ENCODE measurements around the gene IL1RAPL1. TPM values are rescaled to one million over a fixed set of nuclear protein-coding genes. Genes with fewer than 3 reads are reported as not detected.

The IL1RAPL1 gene
- total RNA-seq, 2 experiments from 2014 or later: not detected

DNA sequence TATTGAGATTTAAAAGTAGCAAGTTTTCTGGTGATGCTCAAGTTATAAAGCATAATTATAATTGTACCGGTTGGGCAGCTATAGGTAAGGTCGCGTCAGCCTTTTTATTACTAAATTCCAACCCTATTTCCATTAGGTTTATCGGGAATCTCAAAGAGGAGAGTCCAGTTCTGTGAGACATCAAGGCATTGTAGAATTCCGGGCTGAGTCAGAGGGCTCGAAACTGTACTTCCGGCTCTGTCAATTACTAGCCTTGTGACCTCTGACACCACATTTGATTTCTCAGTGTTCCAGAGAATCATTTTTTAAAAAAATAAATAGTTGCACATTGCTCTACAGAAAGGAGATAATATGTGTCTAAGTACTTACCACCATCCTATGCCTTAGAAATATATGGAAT, 4.3 kb downstream of the IL1RAPL1 start:
- ATAC-seq: no peak
- Mint-ChIP-seq H3K4me3 (no peak overlapping the region), H3K27ac (no peak overlapping the region), H3K36me3 (no peaks in the 10 kb centered on the region), H3K4me1 (no peaks in the 10 kb centered on the region), H3K27me3 (no peaks in the 10 kb centered on the region), H3K9me3 (ENCODE audit: low read depth) (no peaks in the 10 kb centered on the region)
- no peak for DNase-seq
- CTCF ChIA-PET: no interaction called here

GRCh38 chrX:28595346-28595745, 8.1 kb downstream of the IL1RAPL1 start:
- H3K27me3 Mint-ChIP-seq: no peaks in the 10 kb centered on the region
- H3K36me3 Mint-ChIP-seq: no peaks in the 10 kb centered on the region
- no peak overlapping the region for H3K4me3 Mint-ChIP-seq
- no peaks in the 10 kb centered on the region for H3K4me1 Mint-ChIP-seq
- H3K27ac Mint-ChIP-seq: no peak overlapping the region
- H3K9me3 Mint-ChIP-seq (ENCODE audit: low read depth): no peaks in the 10 kb centered on the region
- DNase-seq (no peak), ATAC-seq (no peak)
- CTCF ChIA-PET: no interaction called here

DNA sequence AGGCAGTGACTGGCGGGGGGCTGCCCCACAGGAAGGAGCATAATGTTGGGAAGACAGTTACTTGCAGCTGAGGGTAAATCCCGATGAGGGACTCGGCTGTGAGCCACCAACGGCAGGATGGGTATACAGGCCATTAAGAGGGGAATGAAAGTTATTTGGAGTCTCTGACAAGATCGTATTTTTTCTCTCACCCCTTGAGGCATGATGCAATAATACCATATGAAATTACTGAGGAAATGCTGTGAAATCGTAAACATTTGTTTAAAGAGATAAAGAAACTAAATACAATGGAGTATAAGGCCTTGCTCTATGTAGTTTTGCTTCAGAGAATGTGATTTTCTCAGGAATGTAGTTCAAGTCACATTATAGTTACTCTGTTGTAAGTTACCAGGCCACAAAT, 12.7 kb downstream of the IL1RAPL1 start:
- no peak overlapping the region for H3K27ac Mint-ChIP-seq
- H3K27me3 Mint-ChIP-seq: no peaks in the 10 kb centered on the region
- CTCF ChIA-PET: no interaction called here
- H3K4me1 Mint-ChIP-seq: no peaks in the 10 kb centered on the region
- peaks cover 1% of the 10 kb centered on the region for H3K9me3 Mint-ChIP-seq (ENCODE audit: low read depth)
- H3K4me3 Mint-ChIP-seq: no peak overlapping the region
- DNase-seq: no peak
- no peaks in the 10 kb centered on the region for H3K36me3 Mint-ChIP-seq
- ATAC-seq: no peak

GRCh38 chrX:28609003-28609402, 21.8 kb downstream of the IL1RAPL1 start:
- H3K27me3 Mint-ChIP-seq: no peaks in the 10 kb centered on the region
- H3K9me3 Mint-ChIP-seq (ENCODE audit: low read depth): peaks cover 2% of the 10 kb centered on the region
- H3K36me3 Mint-ChIP-seq: no peaks in the 10 kb centered on the region
- no peak overlapping the region for H3K4me3 Mint-ChIP-seq
- no peak overlapping the region for H3K27ac Mint-ChIP-seq
- DNase-seq (no peak), ATAC-seq (no peak)
- CTCF ChIA-PET: no interaction called here
- H3K4me1 Mint-ChIP-seq: no peaks in the 10 kb centered on the region

DNA sequence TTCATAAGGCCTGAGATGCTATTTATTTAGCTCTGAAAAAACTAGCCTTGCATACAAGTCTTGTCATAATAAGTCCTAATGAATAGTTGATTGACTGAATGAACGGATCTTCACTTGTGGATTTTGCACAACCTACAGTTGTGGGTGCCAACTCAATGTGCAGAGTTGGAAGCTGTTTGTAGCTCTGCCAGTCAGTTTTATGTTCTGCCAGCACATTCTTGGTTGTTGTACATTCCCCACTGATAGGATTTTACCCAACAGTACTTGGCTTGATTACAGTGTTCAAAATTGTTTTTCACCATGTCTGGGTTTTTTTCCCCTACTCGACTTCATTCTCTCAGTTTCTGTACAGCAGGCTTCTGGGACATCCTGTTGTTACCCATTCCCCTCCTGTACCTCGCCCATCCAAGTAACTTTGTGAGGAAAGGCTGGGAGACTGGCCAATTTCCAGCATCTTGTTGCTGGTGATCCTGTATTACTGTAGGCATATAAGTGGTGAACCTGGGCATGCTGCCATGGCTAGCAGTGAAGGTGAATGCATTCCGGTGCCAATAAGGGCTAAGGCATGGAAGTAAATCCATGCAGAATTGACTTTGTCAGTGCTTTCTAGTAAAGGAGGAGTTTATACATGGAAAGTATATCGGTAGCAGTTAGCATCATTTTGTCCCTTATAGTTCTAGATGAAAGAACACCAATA, 22.8 kb downstream of the IL1RAPL1 start:
- Mint-ChIP-seq H3K27me3 (no peaks in the 10 kb centered on the region), H3K9me3 (ENCODE audit: low read depth) (peaks cover under 1% of the 10 kb centered on the region), H3K27ac (no peak overlapping the region), H3K4me1 (no peaks in the 10 kb centered on the region), H3K36me3 (no peaks in the 10 kb centered on the region), H3K4me3 (no peak overlapping the region)
- CTCF ChIA-PET: no interaction called here
- ATAC-seq (no peak), DNase-seq (no peak)

DNA sequence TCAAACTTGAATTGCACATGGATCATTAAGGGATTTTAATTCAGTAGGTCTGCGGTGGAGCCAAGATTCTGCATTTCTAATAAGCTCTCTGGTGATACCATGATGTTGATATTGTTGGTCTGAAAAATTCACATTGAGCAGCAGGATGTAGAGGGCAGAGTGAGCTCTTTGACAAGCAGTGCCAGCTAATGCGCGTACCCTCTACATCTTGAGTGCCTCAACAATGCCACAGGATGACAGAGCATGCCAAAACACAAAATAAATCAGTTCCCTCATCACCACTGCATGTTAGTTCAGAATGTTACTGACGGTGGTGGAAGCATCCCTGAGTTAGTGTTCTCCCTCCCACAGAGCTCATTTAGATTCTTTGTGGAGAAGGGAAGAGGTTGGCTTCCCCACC, 23.5 kb downstream of the IL1RAPL1 start:
- Mint-ChIP-seq H3K9me3 (ENCODE audit: low read depth) (no peaks in the 10 kb centered on the region), H3K27ac (no peak overlapping the region), H3K36me3 (no peaks in the 10 kb centered on the region), H3K27me3 (no peaks in the 10 kb centered on the region), H3K4me3 (no peak overlapping the region), H3K4me1 (no peaks in the 10 kb centered on the region)
- ATAC-seq (no peak), DNase-seq (no peak)
- CTCF ChIA-PET: no interaction called here

GRCh38 chrX:28613558-28613957, 26.3 kb downstream of the IL1RAPL1 start:
- Mint-ChIP-seq H3K4me1 (no peaks in the 10 kb centered on the region), H3K27me3 (no peaks in the 10 kb centered on the region), H3K36me3 (no peaks in the 10 kb centered on the region), H3K9me3 (ENCODE audit: low read depth) (no peaks in the 10 kb centered on the region), H3K4me3 (no peak overlapping the region), H3K27ac (no peak overlapping the region)
- CTCF ChIA-PET: no interaction called here
- DNase-seq (no peak), ATAC-seq (no peak)

- Mint-ChIP-seq H3K4me3 (no peak overlapping the region), H3K4me1 (no peaks in the 10 kb centered on the region), H3K27me3 (no peaks in the 10 kb centered on the region), H3K36me3 (no peaks in the 10 kb centered on the region), H3K27ac (no peak overlapping the region), H3K9me3 (ENCODE audit: low read depth) (no peaks in the 10 kb centered on the region)
- CTCF ChIA-PET: no interaction called here
- ATAC-seq (no peak), DNase-seq (no peak)
These were observed 38.0 kb downstream of the IL1RAPL1 start for GRCh38 chrX:28625223-28625622.

DNA sequence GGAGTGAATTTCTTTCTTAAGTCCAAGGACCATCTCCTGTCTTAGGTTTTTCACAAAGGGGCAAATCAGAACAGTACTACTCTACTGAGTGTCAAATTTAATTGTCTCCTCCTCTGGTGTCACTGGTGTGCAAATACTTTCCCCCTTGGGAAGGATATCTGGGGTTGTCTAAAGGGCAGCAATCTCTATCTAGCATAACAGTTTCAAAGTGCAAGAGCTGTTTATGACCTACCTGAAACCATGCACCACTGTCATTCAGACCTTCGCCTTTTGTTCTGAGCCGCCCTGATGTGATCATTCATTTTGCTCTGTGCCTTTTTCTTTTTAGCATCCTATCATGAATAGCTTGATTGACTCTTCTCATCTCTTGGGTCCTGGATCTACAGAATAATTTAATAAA, 39.3 kb downstream of the IL1RAPL1 start:
- Mint-ChIP-seq H3K4me3 (no peak overlapping the region), H3K27ac (no peak overlapping the region), H3K9me3 (ENCODE audit: low read depth) (no peaks in the 10 kb centered on the region), H3K4me1 (no peaks in the 10 kb centered on the region), H3K27me3 (no peaks in the 10 kb centered on the region), H3K36me3 (no peaks in the 10 kb centered on the region)
- CTCF ChIA-PET: no interaction called here
- DNase-seq (no peak), ATAC-seq (no peak)

DNA sequence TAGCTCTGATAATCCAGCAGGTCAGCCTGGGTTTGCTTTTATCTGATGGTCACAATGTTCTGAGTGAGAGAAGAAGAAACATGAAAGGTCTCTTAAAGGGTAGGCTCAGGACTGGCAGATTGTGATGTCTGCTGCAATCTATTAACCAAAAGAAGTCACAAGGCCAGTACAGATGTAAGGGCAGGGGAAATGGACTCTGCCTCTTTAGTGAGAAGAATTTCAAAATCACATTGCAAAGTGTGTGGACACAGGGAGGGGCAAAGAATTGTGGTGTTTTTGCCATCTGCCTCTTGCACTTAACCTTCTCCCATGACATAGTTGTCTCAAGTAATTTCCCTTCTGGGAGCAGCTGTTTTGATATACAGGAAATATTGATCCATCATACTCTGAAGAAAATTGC, 40.9 kb downstream of the IL1RAPL1 start:
- CTCF ChIA-PET: no interaction called here
- Mint-ChIP-seq H3K4me3 (no peak overlapping the region), H3K9me3 (ENCODE audit: low read depth) (no peaks in the 10 kb centered on the region), H3K27me3 (no peaks in the 10 kb centered on the region), H3K27ac (no peak overlapping the region), H3K4me1 (no peaks in the 10 kb centered on the region), H3K36me3 (no peaks in the 10 kb centered on the region)
- no peak for ATAC-seq
- no peak for DNase-seq

GRCh38 chrX:28638775-28639174, 51.5 kb downstream of the IL1RAPL1 start:
- Mint-ChIP-seq H3K27me3 (no peaks in the 10 kb centered on the region), H3K9me3 (ENCODE audit: low read depth) (no peaks in the 10 kb centered on the region), H3K36me3 (no peaks in the 10 kb centered on the region), H3K27ac (no peak overlapping the region), H3K4me3 (no peak overlapping the region), H3K4me1 (no peaks in the 10 kb centered on the region)
- CTCF ChIA-PET: no interaction called here
- ATAC-seq: no peak
- no peak for DNase-seq

GRCh38 chrX:28639451-28639850, 52.2 kb downstream of the IL1RAPL1 start:
- H3K4me3 Mint-ChIP-seq: no peak overlapping the region
- ATAC-seq: no peak
- no peak for DNase-seq
- H3K4me1 Mint-ChIP-seq: no peaks in the 10 kb centered on the region
- CTCF ChIA-PET: no interaction called here
- no peaks in the 10 kb centered on the region for H3K27me3 Mint-ChIP-seq
- no peaks in the 10 kb centered on the region for H3K9me3 Mint-ChIP-seq (ENCODE audit: low read depth)
- no peaks in the 10 kb centered on the region for H3K36me3 Mint-ChIP-seq
- no peak overlapping the region for H3K27ac Mint-ChIP-seq

- no peak overlapping the region for H3K4me3 Mint-ChIP-seq
- H3K36me3 Mint-ChIP-seq: no peaks in the 10 kb centered on the region
- no peaks in the 10 kb centered on the region for H3K4me1 Mint-ChIP-seq
- no peaks in the 10 kb centered on the region for H3K27me3 Mint-ChIP-seq
- DNase-seq (no peak), ATAC-seq (no peak)
- no peak overlapping the region for H3K27ac Mint-ChIP-seq
- CTCF ChIA-PET: no interaction called here
- no peaks in the 10 kb centered on the region for H3K9me3 Mint-ChIP-seq (ENCODE audit: low read depth)
These were observed 62.3 kb downstream of the IL1RAPL1 start for GRCh38 chrX:28649541-28649940.

- ATAC-seq (no peak), DNase-seq (no peak)
- Mint-ChIP-seq H3K27me3 (no peaks in the 10 kb centered on the region), H3K4me1 (no peaks in the 10 kb centered on the region), H3K36me3 (no peaks in the 10 kb centered on the region), H3K27ac (no peak overlapping the region), H3K4me3 (no peak overlapping the region), H3K9me3 (ENCODE audit: low read depth) (no peaks in the 10 kb centered on the region)
- CTCF ChIA-PET: no interaction called here
These were observed 63.9 kb downstream of the IL1RAPL1 start for GRCh38 chrX:28651186-28651585.

DNA sequence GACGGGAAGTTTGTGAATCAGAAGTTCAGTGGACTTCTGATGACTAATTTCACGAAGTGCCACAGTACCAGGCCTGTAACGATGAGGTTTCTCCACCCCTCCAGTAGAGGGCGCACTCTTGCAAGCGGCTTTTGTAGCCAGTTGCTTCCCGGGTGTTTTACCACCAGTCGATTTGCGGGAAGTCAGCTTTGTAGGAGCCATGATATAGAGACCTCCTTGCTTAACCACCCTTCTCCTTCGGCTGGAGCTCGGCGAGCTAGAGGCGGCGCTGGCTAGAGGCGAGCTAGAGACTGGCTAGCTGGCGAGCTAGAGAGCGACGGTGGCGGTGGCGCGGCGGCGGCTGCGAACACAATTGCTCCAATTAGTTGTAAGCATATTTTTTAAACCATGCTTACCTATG, 72.0 kb downstream of the IL1RAPL1 start:
- Mint-ChIP-seq H3K27me3 (no peaks in the 10 kb centered on the region), H3K4me1 (no peaks in the 10 kb centered on the region), H3K4me3 (no peak overlapping the region), H3K36me3 (no peaks in the 10 kb centered on the region), H3K27ac (no peak overlapping the region), H3K9me3 (ENCODE audit: low read depth) (peaks cover 2% of the 10 kb centered on the region)
- ATAC-seq (no peak), DNase-seq (no peak)
- CTCF ChIA-PET: no interaction called here

Measured in activated CD8-positive, alpha-beta memory T cell treated with anti-CD3 and anti-CD28 coated beads, Interleukin-2, amount 10 ng/mL, durations not matched to agents 7 days and 5 days (primary cell).